Heart right ventricle (tissue), 16 donors: Measurements from ENCODE around the gene CCDC92. TPM values are rescaled to one million over a fixed set of nuclear protein-coding genes. Genes with fewer than 3 reads are reported as not detected.
A peak's percentile ranks its signal among the peaks of the same experiment; 100 is the strongest.

Experiments used
- ATAC-seq, 8 donors: fragments of 200-7000 bp; cut with Tn5 transposase; one replicate each; pipeline ENCODE4 v1.9.1; 2020; ENCODE audit warnings: mild to moderate bottlenecking in 8 of 8, moderate library complexity in 8 of 8, moderate number of reproducible peaks in 1 of 8
- DNase-seq, 2 donors: peaks; one replicate each; pipeline ENCODE4 v3.0.0-alpha.2; 2020
- H3K27ac ChIP-seq, 10 donors: fragments of 200-600 bp; sonication (generic) in 2 of 10; one replicate each; pipeline versions ENCODE4 v1.5.0 to v1.8.0; 2020 to 2022; ENCODE audit warnings: mild to moderate bottlenecking in 3 of 10
- H3K27me3 ChIP-seq, 7 donors: fragments of 200-600 bp; one replicate each; pipeline ENCODE4 v1.8.0; 2021 to 2022; ENCODE audit warnings: mild to moderate bottlenecking in 2 of 7
- H3K36me3 ChIP-seq, 9 donors: fragments of 200-600 bp; sonication (generic) in 1 of 9; one replicate each; pipeline versions ENCODE4 v1.5.0 to v1.8.0; 2020 to 2022; ENCODE audit warnings: mild to moderate bottlenecking in 2 of 9
- H3K4me1 ChIP-seq, 9 donors: fragments of 200-600 bp; sonication (generic) in 1 of 9; one replicate each; pipeline versions ENCODE4 v1.5.0 to v1.8.0; 2020 to 2022; ENCODE audit warnings: mild to moderate bottlenecking in 4 of 9
- H3K4me3 ChIP-seq, 10 donors: fragments of 200-600 bp; sonication (generic) in 2 of 10; one replicate each; pipeline versions ENCODE4 v1.5.0 to v1.8.0; 2020 to 2022; ENCODE audit warnings: mild to moderate bottlenecking in 7 of 10, moderate library complexity in 2 of 10
- H3K9me3 ChIP-seq, 11 donors: fragments of 200-600 bp in 10 of 11; sonication (generic) in 2 of 11; one replicate each; pipeline versions ENCODE4 v1.5.0 to v1.8.0; 2013 to 2022; ENCODE audit warnings: mild to moderate bottlenecking in 2 of 11, control low read depth in 1 of 11, moderate library complexity in 1 of 11
- CTCF ChIP-seq, 9 donors: fragments of 200-600 bp; sonication (generic) in 2 of 9; IDR thresholded peaks; one replicate each; pipeline versions ENCODE4 v1.5.0 to v1.8.0; 2021 to 2022; ENCODE audit warnings: antibody characterized with exemption in 9 of 9, mild to moderate bottlenecking in 5 of 9, moderate library complexity in 1 of 9
- WGBS, 2 donors: extraction: QIAGEN DNeasy Blood & Tissue Kit; methylation state at CpG; one replicate each; pipeline ENCODE4 v1.1.7; 2013; ENCODE audit warnings: inconsistent platforms in 1 of 2; 5-methylcytosine and 5-hydroxymethylcytosine counted together
- intact Hi-C, 10 donors: fragments of 100-400 bp; cut with DNase I; formaldehyde crosslinking; loops; one replicate each; pipeline versions ENCODE4 v1.11.1 to v1.14.2; 2022
- polyA plus RNA-seq, 2 donors: library from polyadenylated mRNA; stranded (reverse); fragments of 200-250 nt; gene quantifications; one replicate each; pipeline ENCODE4 v1.2.3, GENCODE V29; 2013
- total RNA-seq, 10 donors: library from RNA; stranded (reverse); fragmentation: NEBNext Ultra II Directional in 3 of 10; extraction: Animal tissue kit (Norgen Biotek cat#: 25700) in 3 of 10; gene quantifications; one replicate each; pipeline versions ENCODE4 v1.2.1 to v1.2.4, GENCODE V29; 2021 to 2023
- donor health status: Arrhythmogenic right ventricular cardiomyopathy.
- donor health status: ischemic (EF 13 %, LVEDD 7.1; RV severe dilation, severe dysfunction).
- donor health status: healthy with polysubstance abuse.
- donor health status: DM: no; HTN: yes; CAD: no.
- donor health status: DM: no; HTN: no; CAD: no.
- donor health status: ischemic (EF 25% LVEDD 6.9; RV normal size, moderate dysfunction).
- donor health status: ischemic (EF 25% LVEDD 5.7; RV mildly dilated, moderate dysfunction).
- donor health status: healthy.
- donor health status: DM: yes; HTN: yes; CAD: no.
- donor health status: Ischemic cardiomyopathy.
- donor health status: ischemic (EF 35%, LVEDD 5.7; RV mildly dilated, moderate dysfunction).
- donor health status: nonischemic (EF 11% LVEDD 7.7; RV severe dilation, severe dysfunction).
- donor health status: DM: yes; HTN: yes; CAD: no.
- donor health status: PGD.
- donor health status: ischemic (EF 29% LVEDD 5.4; RV normal size, mild dysfunction).
- donor health status: nonischemic (EF 23%, LVEDD 6.1; RV moderate dilation, normal function).

CCDC92 gene
- total and polyA plus RNA-seq, 12 donors = 38.5 to 77.1 (median 56.5) TPM

GRCh38 chr12:123960856-123961255 is 11.8 kb downstream of the CCDC92 start:
- no peak for DNase-seq
- Histone ChIP-seq H3K4me3 (no peak overlapping the region), H3K27ac (no peak overlapping the region), H3K9me3 (no peaks in the 10 kb centered on the region), H3K36me3 (peaks cover 0 to 18% (median 0%) of the 10 kb centered on the region in 9 donors), H3K27me3 (no peaks in the 10 kb centered on the region), H3K4me1 (peaks cover 0 to 61% (median 7%) of the 10 kb centered on the region in 9 donors)
- no peak for TF ChIP-seq CTCF (IDR thresholded peaks at IDR 0.05)
- intact Hi-C loops = no loop called here
- ATAC-seq = no peak
- 80 to 90% methylated on average over 4 of the region's 4 CpGs for WGBS, 2 donors

DNA sequence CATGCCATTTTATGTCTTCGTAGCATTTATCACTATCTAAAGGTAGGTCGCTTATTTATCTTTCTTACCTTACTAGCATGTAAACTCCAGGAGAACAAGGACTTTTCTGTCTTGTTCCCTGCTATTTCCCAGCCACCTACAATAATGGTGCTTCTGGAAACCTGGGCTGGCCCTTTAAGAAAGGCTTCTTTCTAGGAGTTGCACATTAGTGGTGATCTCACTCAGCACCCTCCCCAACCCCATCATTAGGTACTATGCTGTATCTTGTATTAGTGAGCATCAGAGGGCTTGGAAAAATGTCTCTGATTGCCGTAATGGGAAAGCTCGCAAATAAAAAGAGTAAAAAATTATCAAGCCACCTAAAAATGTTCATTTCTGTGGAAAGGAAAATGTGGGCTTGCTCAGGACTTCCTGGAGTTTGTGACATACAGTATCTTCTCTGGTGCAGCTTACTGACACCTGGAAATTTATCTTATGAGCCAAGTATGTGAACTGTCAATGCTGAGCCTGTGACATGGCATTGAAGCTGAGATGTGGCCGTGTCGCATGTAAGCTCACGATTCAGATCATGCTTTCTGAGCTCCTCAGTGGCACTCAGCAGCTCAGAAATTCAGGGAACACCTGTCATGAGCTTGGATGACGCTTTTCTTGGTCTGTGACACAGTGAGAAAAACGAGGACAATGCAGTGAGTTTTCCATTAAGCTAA is 12.4 kb downstream of the CCDC92 start:
- Histone ChIP-seq H3K27ac (no peak overlapping the region), H3K9me3 (no peaks in the 10 kb centered on the region), H3K27me3 (no peaks in the 10 kb centered on the region), H3K36me3 (peaks cover 0 to 13% (median 0%) of the 10 kb centered on the region in 9 donors), H3K4me1 (peaks cover 0 to 65% (median 7%) of the 10 kb centered on the region in 9 donors), H3K4me3 (no peak overlapping the region)
- 86 to 89% methylated on average over 9 of the region's 9 CpGs for WGBS, 2 donors
- ATAC-seq (no peak), DNase-seq (no peak)
- TF ChIP-seq CTCF (IDR thresholded peaks at IDR 0.05) = no peak
- intact Hi-C loops = no loop called here

DNA sequence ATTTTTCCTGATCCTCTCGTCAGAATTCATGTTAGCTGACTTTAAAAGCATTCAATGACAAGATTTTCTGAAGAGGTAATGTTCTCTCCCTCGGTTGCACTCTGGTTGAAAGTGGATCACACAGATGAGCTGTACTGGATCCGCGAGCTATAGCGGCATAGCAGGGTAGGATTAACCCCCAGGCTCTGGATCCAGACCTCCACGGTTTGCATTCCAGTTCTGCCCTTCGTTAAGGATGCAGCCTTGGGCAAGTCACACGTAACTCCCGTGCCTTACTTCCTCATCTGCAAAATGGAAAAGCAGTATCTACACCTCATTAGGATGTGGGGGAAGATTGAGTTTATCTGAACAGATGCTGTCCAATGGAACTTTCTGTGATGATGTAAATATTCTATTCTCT is 13.8 kb downstream of the CCDC92 start:
- H3K4me3 ChIP-seq = no peak overlapping the region
- ATAC-seq (no peak), DNase-seq (no peak)
- no peaks in the 10 kb centered on the region for H3K27me3 ChIP-seq
- H3K27ac ChIP-seq = peak overlapping the region in 9 of 10 donors; percentile 24 to 79 (median 64)
- 76 to 80% methylated on average over 9 of the region's 9 CpGs for WGBS, 2 donors
- peaks cover 0 to 12% (median 0%) of the 10 kb centered on the region in 9 donors for H3K36me3 ChIP-seq
- H3K4me1 ChIP-seq = peaks cover 0 to 78% (median 17%) of the 10 kb centered on the region in 9 donors
- TF ChIP-seq CTCF (IDR thresholded peaks at IDR 0.05) = no peak
- H3K9me3 ChIP-seq = no peaks in the 10 kb centered on the region
- intact Hi-C loops = no loop called here

DNA sequence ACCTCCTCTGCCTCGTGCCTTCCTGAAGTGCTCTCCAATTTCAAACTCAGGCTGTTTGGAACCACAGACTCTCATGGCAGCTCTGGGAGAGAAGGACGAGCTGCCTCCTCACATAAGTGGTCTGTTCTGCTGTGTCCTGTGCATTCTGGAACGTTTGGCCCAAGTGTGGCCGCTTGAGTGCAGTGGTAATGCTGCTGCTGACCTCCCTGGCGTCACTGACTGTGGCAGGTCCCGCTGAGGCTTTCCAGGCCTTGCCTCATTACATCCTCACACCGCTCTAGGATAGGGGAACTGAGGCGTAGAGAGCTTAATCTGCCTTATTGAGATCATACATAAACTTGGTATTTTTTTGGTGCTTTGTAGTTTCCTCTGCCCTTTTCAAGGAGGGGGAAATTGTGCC is 14.2 kb downstream of the CCDC92 start:
- H3K27me3 ChIP-seq = no peaks in the 10 kb centered on the region
- no peak overlapping the region for H3K4me3 ChIP-seq
- WGBS, 2 donors = 46 to 56% methylated on average over 8 of the region's 8 CpGs
- H3K27ac ChIP-seq = peak overlapping the region in 9 of 10 donors; percentile 24 to 79 (median 64)
- H3K36me3 ChIP-seq = peaks cover 0 to 12% (median 0%) of the 10 kb centered on the region in 9 donors
- peak; percentile 52 to 57 for DNase-seq
- H3K9me3 ChIP-seq = no peaks in the 10 kb centered on the region
- H3K4me1 ChIP-seq = peaks cover 0 to 76% (median 17%) of the 10 kb centered on the region in 9 donors
- intact Hi-C loops = no loop called here
- ATAC-seq = peak in 7 of 8 donors; percentile 70 to 91 (median 87)
- no peak for TF ChIP-seq CTCF (IDR thresholded peaks at IDR 0.05)
